HG02678 (cell line): ENCODE data around the gene HNRNPA3.
"Not testable (repeated sequence)": the region's sequence is repeated elsewhere in the genome, so short reads cannot be mapped to it uniquely, and the experiment has no call there.

Source experiments
- ATAC-seq: cut with Tn5 transposase; IDR thresholded peaks from one replicate; pipeline ENCODE4 v1.9.1; 2021; ENCODE audit warnings: mild to moderate bottlenecking, moderate library complexity; ENCODE audit not compliant: unreplicated experiment

Gene HNRNPA3

DNA sequence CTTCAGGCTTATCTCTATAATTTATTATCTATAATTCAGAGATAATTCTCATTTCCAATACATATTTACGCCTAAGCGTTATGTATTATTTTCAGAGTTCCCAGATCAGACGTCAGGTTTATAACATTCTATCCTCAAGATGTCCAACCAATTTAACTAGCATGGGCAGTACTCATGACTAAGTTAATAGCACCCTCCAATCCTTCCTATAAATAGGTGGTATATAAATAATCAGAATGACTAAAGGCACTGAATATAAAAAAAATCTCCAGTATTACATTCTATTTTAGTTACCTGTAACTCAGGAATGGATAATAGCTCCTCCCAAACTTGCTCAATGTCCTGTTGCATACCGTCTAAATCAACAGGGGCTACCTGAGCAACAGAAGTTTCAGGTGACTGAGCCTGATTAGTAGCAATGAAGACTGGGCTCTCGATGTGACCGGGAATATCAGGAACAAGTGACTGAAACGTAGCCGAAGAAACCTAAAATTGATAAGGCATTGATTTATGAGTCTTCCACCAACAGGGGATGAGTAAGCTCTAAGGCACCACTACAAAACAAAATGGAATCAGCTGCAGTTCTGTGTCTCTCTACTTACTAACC lies 19.6 kb downstream of the HNRNPA3 start:
- ATAC-seq: no peak

DNA sequence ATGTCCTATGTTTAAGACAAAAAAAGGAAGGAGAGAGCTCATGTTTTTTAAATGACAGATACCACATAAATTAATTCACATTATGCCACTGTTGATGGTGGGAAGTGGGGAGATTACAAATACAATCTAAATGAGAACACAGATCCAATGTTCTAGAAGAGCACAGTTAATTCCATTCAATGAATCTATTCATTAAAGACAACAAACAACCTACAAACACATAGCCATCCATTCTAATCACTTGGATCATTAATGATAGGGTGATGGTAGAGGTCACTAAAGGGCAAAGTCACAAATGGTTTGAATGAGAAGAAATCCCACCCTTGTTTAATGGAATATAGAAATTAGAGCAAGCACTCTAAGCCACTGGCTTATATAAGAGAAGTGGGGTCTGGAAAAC lies 21.7 kb downstream of the HNRNPA3 start:
- ATAC-seq: no peak

DNA sequence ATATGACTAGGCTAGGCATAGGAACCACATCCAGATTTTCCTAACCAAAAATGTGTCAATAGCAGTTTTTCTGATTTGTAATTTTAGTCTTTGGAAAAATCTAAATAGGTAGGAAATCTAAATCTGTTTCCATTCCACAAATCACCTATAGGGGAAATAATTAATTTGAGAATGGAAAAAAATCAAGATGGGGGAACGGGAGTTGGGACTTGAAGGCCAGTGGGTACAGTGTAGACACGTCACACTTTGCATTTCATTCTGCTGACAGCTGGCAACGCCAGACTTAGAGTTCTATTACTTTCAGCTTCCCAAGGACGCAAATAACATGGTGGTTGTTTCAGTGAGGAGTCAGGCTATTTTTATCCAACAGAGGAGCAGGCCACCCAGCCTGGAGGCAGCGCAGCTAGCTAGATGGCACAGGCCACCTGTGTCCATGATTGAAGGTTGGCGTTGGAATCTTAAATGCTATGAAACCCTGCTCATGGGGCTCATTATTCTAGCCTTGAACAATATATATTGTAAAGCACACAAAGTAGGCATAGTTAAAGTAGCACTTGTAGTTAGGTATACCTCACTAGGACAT lies 23.4 kb downstream of the HNRNPA3 start:
- ATAC-seq: no peak

DNA sequence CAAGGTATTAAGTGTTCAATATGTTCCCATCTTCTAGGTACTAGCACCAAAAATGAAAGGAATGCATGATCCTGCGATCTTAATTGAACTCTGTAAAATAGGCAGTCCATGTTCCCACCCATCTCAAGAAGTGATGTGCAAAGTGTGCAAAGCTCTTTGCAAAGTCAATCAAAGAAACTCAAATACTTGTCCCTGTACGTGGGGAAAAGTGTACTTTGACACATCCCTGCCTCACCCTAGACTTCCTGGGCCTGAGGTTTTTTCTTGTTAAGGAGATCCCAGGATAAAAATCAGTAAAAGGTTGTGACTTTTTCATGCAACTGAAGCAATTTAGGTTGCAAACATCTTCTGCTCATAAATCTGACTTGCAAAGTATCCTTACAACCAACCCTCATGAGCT lies 25.3 kb downstream of the HNRNPA3 start:
- no peak for ATAC-seq

DNA sequence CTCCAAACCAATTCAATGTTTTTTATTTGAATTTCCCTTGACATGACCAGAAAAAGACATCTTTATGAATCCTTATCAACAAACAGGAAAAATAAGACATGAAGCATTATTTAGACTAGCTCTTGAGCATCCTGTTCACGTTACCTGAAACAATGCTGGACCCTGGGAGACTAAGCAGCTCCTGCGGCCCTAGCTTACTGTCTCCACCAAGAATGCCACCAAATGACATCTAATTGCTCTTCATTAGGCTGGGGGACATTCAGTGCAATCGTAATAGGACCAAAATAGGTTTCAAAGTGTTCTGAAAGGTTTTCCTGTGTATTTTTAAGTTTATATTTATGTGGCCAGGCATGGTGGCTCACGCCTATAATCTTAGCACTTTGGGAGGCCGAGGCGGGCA lies 26.5 kb downstream of the HNRNPA3 start:
- ATAC-seq: no peak

DNA sequence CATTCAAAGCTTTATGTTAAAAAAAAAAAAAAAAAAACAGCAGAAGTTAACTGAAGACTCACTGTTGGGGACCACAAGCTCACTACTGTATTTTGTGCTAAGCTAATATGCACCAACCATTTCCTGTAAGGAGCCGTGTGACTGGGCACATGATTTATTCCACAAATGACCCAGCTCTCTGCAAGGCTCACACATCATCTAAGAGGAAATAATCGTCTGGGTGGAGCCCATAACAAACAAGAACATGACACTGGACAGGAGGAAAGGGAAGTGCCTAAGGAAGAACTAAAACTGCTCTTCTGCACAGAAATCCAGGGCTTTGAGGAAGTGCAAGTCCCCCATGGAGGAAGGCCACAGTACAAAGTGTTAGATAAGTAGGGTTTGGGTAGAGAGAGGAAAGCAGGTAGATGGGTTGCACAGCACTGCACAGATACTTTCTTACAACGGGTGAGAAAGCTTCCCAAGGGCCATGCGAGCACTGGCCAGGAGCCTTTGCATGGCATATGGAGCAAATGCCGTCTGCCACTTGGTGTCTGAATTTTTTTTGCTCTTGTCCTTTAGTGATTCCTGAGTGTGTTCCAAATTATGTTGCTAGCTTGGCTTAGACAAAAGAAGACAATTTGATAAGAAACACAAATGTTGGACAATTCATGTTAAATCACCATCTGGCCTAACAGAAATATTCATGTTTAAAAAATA lies 27.5 kb downstream of the HNRNPA3 start:
- ATAC-seq: peak; percentile 57

DNA sequence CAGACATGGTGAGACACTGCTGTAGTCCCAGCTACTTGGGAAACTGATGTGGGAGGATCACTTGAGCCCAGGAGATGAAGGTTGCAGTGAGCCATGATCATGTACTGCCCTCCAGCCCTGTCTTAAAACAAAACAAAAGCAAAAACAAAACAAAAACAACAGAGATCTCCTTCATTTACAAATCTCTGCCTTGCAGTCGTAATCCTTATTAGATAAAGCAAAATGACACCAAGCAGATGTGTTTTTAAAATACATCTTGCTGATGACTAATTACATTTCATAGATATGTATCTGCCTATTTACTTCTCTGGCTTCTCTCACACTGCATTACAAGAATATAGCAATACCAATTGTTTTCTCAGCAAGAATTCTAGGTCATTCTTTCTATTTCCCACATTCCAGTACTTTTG lies 29.1 kb downstream of the HNRNPA3 start:
- ATAC-seq: no peak

DNA sequence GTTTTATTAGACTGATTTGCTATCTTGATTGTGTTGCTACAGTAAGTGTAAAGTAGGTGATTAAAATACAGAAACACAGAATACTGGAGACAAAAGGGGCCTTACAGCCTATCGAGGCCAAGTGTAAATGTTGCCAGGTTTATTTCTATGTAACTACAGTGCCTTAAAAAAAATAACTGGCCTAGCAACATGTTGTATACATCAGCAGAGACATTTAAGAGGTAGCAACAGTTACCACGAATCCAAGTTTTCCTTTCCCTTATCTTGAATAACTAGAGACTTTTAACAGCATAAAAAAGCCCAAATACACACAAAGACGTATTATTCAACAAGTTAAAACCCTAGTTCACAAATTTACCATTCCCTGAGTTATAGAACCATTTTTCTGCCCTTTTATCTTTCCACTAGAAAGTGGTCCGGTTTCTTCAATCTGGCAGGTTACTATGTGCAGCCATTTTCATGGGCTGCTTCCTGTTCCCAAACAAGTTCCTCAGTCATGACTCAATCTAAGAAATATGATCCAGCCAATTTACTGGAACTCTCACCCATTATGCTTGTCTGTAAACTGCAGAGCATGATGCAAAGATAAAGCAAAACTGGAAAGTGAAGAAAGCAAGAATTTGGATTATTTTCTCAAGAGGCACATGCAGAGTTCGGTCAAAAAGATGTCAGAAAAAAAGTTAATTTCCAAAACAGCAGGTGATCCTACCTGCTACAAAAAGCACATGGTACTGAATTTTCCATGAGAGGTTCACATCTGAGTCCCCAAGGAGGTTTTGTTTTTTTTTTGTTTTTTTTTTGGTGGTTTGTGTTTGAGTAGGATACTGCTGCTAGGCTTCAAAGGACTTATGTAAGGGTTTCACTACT lies 29.8 kb downstream of the HNRNPA3 start:
- ATAC-seq: no peak

DNA sequence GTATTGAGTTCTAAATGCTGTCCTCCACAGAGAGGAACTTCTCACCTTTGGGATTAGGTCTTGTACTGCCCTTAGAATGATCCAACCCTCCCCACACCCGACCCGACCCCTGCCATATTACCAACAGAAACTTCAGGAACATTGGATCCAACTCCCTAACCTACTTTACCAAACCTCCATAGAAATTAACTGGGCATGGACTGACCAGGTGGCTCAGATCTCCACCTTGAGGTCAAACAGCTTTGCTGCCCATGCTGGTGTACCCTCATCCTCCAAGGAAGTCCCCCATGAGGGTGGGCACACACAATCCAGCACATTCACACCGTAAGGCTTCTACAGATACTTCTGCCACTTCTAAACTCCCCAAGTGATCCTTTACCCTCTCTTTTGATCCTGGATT lies 30.5 kb downstream of the HNRNPA3 start:
- no peak for ATAC-seq

DNA sequence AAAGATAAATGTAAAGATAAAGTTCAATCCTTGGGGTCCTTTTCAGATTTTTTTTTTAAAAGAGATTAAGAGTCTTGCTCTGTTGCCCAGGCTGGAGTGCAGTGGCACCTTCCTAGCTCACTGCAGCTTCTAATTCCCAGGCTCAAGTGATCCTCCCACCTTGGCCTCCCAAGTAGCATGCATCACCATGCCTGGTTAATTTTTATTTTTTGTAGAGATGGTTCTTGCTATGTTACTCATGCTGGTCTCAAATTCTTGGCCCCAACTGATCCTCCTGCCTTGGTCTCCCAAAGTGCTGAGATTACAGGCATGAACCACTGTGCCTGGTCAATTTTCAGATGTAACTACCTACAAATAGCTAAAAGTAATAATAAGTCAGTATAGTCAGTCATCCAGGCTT lies 30.9 kb downstream of the HNRNPA3 start:
- ATAC-seq: no peak

DNA sequence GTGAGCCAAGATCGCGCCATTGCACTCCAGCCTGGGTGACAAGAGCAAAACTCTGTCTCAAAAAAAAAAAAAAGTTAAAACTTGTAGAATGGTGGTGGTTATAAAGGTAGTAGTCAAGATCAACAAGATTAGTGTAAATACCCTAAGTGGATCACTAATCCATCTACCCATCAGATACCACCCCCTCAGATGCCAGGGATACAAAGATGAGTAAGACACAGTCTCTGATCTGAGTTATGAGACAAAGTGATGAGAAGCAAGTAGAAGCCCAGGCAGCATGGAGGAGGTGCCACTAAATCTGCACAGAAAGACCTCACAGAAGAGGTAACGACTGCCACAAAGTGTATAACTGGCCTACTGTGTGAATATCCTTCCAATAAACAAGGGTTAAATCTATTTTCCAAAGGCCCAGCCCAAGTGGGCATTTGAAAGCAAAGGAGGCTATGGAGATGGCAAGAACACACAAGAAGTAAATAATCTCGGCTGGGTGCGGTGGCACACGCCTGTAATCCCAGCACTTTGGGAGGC lies 31.7 kb downstream of the HNRNPA3 start:
- ATAC-seq: no peak

DNA sequence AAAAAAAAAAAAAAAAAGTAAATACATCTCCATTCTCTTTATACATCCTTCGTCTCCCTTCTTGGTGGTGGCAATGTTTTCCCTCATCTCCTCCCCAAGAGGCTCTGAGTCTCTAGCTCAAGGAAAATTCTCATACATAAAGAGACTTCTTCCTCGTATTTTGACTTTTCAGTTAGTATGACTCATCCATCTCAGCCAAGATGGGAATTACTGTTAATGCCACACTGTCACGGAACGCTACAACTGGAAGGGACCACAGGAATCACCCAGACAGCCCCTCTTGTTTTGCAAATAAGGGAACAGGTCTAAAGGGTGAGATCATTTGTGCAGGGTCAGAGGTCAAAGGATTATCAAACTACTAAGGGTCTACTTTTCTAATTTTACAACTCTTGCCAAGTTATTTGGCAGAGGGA lies 32.4 kb downstream of the HNRNPA3 start:
- no peak for ATAC-seq

DNA sequence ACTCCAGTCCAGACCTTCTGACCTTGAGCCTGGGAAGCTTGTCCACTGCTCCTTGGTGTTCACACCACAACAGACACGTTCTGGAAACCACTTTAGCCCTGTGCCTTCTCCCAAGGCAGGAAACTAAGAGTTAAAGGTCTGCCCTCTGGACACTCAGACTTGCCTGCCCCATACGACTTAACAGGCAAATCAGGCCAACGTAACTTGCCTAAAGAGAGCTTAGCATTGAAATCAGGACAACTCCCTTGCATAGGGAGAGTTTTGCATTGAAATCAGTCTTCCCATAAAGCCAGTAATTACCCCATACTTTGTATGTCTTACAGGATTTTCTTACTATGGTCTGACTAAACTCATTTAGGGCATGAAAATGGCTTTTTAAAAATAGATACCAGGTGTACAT lies 33.4 kb downstream of the HNRNPA3 start:
- no peak for ATAC-seq

DNA sequence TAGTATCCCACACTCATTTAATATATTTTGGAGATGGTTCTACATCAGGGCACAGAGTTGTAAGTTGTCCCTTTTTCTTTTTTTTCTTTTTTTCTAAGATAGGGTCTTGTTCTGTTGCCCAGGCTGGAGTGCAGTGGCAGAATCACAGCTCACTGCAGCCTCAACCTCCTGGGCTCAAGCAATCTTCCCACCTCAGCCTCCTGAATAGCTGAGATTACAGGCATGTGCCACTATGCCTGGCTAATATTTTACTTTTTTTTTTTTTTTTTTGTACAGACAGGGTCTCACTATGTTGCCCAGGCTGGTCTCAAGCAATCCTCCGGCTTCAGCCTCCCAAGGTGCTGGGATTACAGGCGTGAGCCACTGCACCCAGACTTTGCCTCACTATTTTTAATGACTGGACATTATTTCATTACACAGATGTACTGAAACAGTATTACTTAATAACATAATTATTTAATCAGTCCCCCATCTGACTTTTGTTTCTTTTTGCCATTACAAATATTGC lies 34.0 kb downstream of the HNRNPA3 start:
- ATAC-seq: not testable (repeated sequence)

DNA sequence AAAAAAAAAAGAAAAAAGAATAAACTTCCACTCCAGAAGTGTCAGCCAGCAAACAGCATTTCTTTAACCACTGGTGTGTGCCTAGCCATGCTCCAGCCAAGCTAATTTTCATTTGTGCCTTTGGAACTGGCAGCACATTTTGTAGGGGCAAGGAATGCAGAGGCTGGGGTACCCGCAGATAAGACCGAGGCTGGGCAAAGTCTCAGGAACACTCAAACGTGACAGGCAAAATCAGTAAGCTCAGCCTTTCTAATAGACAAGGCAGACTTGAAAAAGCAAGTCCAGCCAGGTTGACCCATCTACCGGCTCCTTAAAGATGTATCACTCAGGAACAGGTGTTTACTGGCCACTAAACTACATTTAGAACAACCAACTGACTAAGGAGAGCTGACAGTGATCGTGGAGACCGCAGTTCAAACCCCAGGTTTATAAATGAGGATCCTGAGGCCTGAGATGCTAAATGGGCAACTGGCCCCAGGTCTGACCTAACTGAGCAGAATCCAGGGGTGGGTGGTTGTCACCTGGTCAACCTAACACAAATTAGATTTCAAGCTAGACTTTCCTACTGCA lies 35.2 kb downstream of the HNRNPA3 start:
- ATAC-seq: no peak

DNA sequence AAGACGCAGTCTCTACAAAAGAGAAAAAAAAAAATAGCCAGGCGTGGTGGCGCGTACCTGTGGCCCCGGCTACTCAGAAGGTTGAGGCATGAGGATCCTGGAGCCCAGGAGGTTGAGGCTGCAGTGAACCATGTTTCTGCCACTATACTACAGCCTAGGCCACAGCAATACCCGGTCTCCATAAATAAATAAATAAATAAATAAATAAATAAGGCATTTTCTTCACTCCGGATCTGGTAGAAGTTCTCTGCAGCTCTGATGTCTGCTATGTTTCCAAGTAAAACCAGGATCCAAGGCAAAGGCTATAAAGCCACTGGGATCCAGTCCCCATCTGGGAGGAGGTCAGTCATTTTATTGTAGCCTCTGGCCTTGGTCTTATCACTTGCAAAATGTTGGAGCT lies 36.4 kb downstream of the HNRNPA3 start:
- no peak for ATAC-seq

DNA sequence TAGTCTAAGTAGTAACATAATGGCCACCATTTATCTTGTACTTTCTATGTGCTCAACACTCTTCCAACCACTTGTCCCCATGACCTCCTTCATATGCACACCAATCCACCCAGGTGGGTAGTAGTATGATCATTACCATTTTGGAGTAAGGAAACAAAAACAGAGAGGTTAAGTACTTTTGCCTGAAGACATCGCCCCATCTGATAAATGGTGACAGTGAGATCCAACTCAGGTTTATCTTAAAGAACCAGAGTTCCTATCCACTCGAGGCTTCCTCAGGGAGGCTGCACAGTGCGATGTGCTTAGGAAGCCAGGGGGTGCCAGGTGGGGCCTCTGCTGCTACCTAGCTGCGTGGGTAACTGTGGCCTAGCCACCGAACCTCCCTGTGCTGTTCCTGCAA lies 37.9 kb downstream of the HNRNPA3 start:
- ATAC-seq: no peak

DNA sequence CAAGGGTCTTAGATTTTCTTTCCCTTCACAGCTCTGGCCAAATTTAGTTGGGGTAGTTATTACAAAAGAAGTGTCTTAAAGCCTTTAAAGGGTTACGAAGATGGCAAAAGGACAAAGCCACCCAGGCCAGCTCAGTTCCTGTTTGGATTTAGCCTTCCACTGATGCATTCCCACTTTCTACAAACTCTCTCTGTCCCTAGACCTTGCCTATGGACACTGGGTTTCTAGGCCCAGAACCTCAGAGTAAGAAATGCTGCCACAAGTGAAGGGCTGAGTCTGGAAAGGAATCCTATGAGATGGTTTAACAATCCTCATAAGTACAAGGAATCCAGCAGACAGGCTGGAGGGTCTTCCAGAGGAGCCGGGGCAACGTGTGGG lies 38.6 kb downstream of the HNRNPA3 start:
- ATAC-seq: no peak

DNA sequence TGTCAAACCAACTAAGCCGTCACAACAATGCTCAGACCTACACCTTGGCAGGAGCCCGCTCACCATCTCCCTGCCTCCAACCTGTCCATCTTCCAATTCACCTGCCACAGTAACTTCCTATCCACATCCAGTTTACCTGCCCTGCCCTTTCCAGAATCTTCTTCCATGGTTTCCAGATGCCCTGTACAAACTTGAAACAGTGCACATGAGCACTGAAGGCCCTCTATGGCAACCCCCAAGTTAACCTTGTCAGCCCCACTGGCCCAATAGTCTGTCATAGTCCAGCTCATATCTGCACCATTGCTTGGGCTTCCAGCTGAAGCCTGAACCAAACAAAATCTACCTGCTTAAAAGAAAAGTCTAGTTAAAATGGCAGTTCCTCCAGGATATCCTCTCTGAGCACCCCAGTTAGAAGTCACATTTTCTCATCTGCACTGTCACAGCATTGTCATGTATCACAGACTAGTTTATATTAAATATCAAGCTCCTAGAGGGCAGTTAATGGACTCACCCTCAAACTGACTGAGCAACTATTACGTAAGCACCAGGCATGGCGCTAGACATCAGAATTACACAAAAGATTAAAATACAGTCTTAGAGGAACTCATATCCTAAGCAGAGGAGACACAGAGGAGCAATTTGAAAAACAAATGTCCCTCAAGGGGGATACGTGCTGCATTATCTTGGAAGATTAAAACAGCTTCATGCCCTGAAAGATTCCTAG lies 40.4 kb downstream of the HNRNPA3 start:
- no peak for ATAC-seq

DNA sequence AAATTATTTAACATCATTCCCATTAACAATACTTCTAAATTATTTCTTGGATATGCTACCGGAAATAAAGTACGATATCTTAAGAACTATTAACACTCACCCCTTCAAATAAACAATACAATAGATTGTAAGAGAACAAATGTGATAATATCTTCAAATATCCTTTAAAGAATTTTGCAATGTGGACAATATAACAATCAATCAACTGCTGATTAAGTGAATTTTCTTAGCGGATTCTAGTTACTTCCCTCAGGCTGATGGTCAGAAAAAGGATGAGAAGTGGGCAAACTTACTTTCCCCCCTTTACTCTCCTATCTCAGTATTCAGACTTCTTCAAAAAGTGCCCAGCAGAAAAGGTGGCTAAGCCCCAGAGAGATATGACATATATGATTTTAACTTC lies 41.1 kb downstream of the HNRNPA3 start:
- no peak for ATAC-seq
